ENCODE results near the gene CDK7. TPM values are rescaled to one million over a fixed set of nuclear protein-coding genes. Genes with fewer than 3 reads are reported as not detected.
"Not testable (repeated sequence)": the region's sequence is repeated elsewhere in the genome, so short reads cannot be mapped to it uniquely, and the experiment has no call there.

CDK7 gene
- total RNA-seq, 2 experiments from 2014 or later = 27.5 to 29.1 TPM

- H3K9me3 Mint-ChIP-seq (ENCODE audit: low read depth) = no peaks in the 10 kb centered on the region
- peaks cover 19% of the 10 kb centered on the region for H3K4me1 Mint-ChIP-seq
- no peaks in the 10 kb centered on the region for H3K27me3 Mint-ChIP-seq
- H3K36me3 Mint-ChIP-seq = peaks cover 15% of the 10 kb centered on the region
- CTCF ChIA-PET = interaction anchor here (1.4 kb wide), 1 partner anchor 16 kb away, joined by 4 read pairs; the partner anchor contains the start of gene CDK7
- ATAC-seq = peak; percentile 91
- peak overlapping the region; percentile 98 for H3K4me3 Mint-ChIP-seq
- DNase-seq = peak; percentile 98
- H3K27ac Mint-ChIP-seq = peak overlapping the region; percentile 97
Measured at GRCh38 chr5:69217548-69218526, 16.8 kb upstream of the CDK7 start.

- Mint-ChIP-seq H3K4me3 (no peak overlapping the region), H3K4me1 (peaks cover 19% of the 10 kb centered on the region), H3K9me3 (ENCODE audit: low read depth) (no peaks in the 10 kb centered on the region), H3K27me3 (no peaks in the 10 kb centered on the region), H3K27ac (no peak overlapping the region), H3K36me3 (peaks cover 10% of the 10 kb centered on the region)
- DNase-seq (no peak), ATAC-seq (no peak)
- CTCF ChIA-PET = interaction anchor here (1.0 to 1.6 kb wide), 3 partner anchors 12 to 50 kb away, joined by 3 to 5 read pairs (median 3); no protein-coding TSS in a partner anchor
Measured at GRCh38 chr5:69219939-69220338, 14.7 kb upstream of the CDK7 start.

- CTCF ChIA-PET = interaction anchor here (1.0 to 1.6 kb wide), 3 partner anchors 12 to 51 kb away, joined by 3 to 5 read pairs (median 3); no protein-coding TSS in a partner anchor
- peaks cover 19% of the 10 kb centered on the region for H3K4me1 Mint-ChIP-seq
- not testable (repeated sequence) for H3K36me3 Mint-ChIP-seq; H3K27me3 Mint-ChIP-seq; H3K27ac Mint-ChIP-seq; H3K9me3 Mint-ChIP-seq (ENCODE audit: low read depth); DNase-seq; ATAC-seq; H3K4me3 Mint-ChIP-seq
Measured at GRCh38 chr5:69220371-69220770, 14.3 kb upstream of the CDK7 start.

- not testable (repeated sequence) for DNase-seq; H3K4me3 Mint-ChIP-seq; ATAC-seq; H3K36me3 Mint-ChIP-seq; H3K27ac Mint-ChIP-seq; H3K9me3 Mint-ChIP-seq (ENCODE audit: low read depth); H3K27me3 Mint-ChIP-seq
- CTCF ChIA-PET = interaction anchor here (1.0 kb wide), 1 partner anchor 51 kb away, joined by 3 read pairs; no protein-coding TSS in a partner anchor
- peaks cover 20% of the 10 kb centered on the region for H3K4me1 Mint-ChIP-seq
Measured at GRCh38 chr5:69220833-69221232, 13.9 kb upstream of the CDK7 start.

- ATAC-seq = no peak
- peaks cover 5% of the 10 kb centered on the region for H3K4me1 Mint-ChIP-seq
- no peaks in the 10 kb centered on the region for H3K9me3 Mint-ChIP-seq (ENCODE audit: low read depth)
- no peaks in the 10 kb centered on the region for H3K27me3 Mint-ChIP-seq
- H3K36me3 Mint-ChIP-seq = peaks cover 20% of the 10 kb centered on the region
- CTCF ChIA-PET = interaction anchor here (0.7 kb wide), 1 partner anchor 36 kb away, joined by 3 read pairs; no protein-coding TSS in a partner anchor
- H3K4me3 Mint-ChIP-seq = no peak overlapping the region
- DNase-seq = no peak
- no peak overlapping the region for H3K27ac Mint-ChIP-seq
Measured at GRCh38 chr5:69224520-69224919, 10.2 kb upstream of the CDK7 start.

GRCh38 chr5:69225860-69226259 is 8.8 kb upstream of the CDK7 start:
- CTCF ChIA-PET = no interaction called here
- DNase-seq (no peak), ATAC-seq (no peak)
- Mint-ChIP-seq H3K4me3 (no peak overlapping the region), H3K36me3 (peaks cover 18% of the 10 kb centered on the region), H3K27ac (no peak overlapping the region), H3K4me1 (peaks cover 5% of the 10 kb centered on the region), H3K27me3 (no peaks in the 10 kb centered on the region), H3K9me3 (ENCODE audit: low read depth) (no peaks in the 10 kb centered on the region)

- peaks cover 10% of the 10 kb centered on the region for H3K4me1 Mint-ChIP-seq
- no peak overlapping the region for H3K27ac Mint-ChIP-seq
- ATAC-seq (no peak), DNase-seq (no peak)
- no peaks in the 10 kb centered on the region for H3K27me3 Mint-ChIP-seq
- CTCF ChIA-PET = no interaction called here
- no peaks in the 10 kb centered on the region for H3K9me3 Mint-ChIP-seq (ENCODE audit: low read depth)
- H3K36me3 Mint-ChIP-seq = peaks cover 13% of the 10 kb centered on the region
- H3K4me3 Mint-ChIP-seq = no peak overlapping the region
Measured at GRCh38 chr5:69230181-69230580, 4.5 kb upstream of the CDK7 start.

- Mint-ChIP-seq H3K36me3 (peaks cover 9% of the 10 kb centered on the region), H3K4me3 (no peak overlapping the region), H3K27ac (no peak overlapping the region), H3K9me3 (ENCODE audit: low read depth) (no peaks in the 10 kb centered on the region), H3K4me1 (peaks cover 15% of the 10 kb centered on the region), H3K27me3 (no peaks in the 10 kb centered on the region)
- no peak for ATAC-seq
- CTCF ChIA-PET = no interaction called here
- no peak for DNase-seq
Measured at GRCh38 chr5:69231281-69231680, 3.4 kb upstream of the CDK7 start.

GRCh38 chr5:69231851-69232250 is 2.8 kb upstream of the CDK7 start:
- DNase-seq (no peak), ATAC-seq (no peak)
- Mint-ChIP-seq H3K27ac (no peak overlapping the region), H3K27me3 (no peaks in the 10 kb centered on the region), H3K4me1 (peaks cover 18% of the 10 kb centered on the region), H3K9me3 (ENCODE audit: low read depth) (no peaks in the 10 kb centered on the region), H3K36me3 (peaks cover 11% of the 10 kb centered on the region), H3K4me3 (no peak overlapping the region)
- CTCF ChIA-PET = interaction anchor here (1.2 kb wide), 1 partner anchor 12 kb away, joined by 3 read pairs; no protein-coding TSS in a partner anchor

- H3K4me3 Mint-ChIP-seq = peak overlapping the region; percentile 14
- H3K27ac Mint-ChIP-seq; ATAC-seq; H3K9me3 Mint-ChIP-seq (ENCODE audit: low read depth); CTCF ChIA-PET; DNase-seq; H3K27me3 Mint-ChIP-seq: not testable (repeated sequence)
- peaks cover 36% of the 10 kb centered on the region for H3K4me1 Mint-ChIP-seq
- H3K36me3 Mint-ChIP-seq = peaks cover 31% of the 10 kb centered on the region
Measured at GRCh38 chr5:69236733-69237132, 2.0 kb downstream of the CDK7 start.

- Mint-ChIP-seq H3K27me3 (no peaks in the 10 kb centered on the region), H3K4me1 (peaks cover 39% of the 10 kb centered on the region)
Measured at GRCh38 chr5:69237877-69238276, 3.2 kb downstream of the CDK7 start.

GRCh38 chr5:69238760-69239251 is 4.1 kb downstream of the CDK7 start:
- Mint-ChIP-seq H3K4me3 (no peak overlapping the region), H3K27ac (no peak overlapping the region), H3K9me3 (ENCODE audit: low read depth) (no peaks in the 10 kb centered on the region), H3K27me3 (no peaks in the 10 kb centered on the region), H3K4me1 (peaks cover 39% of the 10 kb centered on the region), H3K36me3 (peaks cover 45% of the 10 kb centered on the region)
- ATAC-seq (no peak), DNase-seq (no peak)
- CTCF ChIA-PET = no interaction called here

More at GRCh38 chr5:69237877-69238276, 3.2 kb downstream of the CDK7 start:
- peaks cover 39% of the 10 kb centered on the region for H3K36me3 Mint-ChIP-seq
- no peaks in the 10 kb centered on the region for H3K9me3 Mint-ChIP-seq (ENCODE audit: low read depth)
- H3K4me3 Mint-ChIP-seq = no peak overlapping the region
- no peak for ATAC-seq
- CTCF ChIA-PET = no interaction called here
- no peak overlapping the region for H3K27ac Mint-ChIP-seq
- no peak for DNase-seq

GRCh38 chr5:69242215-69242927 is 7.7 kb downstream of the CDK7 start:
- Mint-ChIP-seq H3K27me3 (no peaks in the 10 kb centered on the region), H3K9me3 (ENCODE audit: low read depth) (peaks cover 2% of the 10 kb centered on the region), H3K4me3 (no peak overlapping the region), H3K36me3 (peaks cover 60% of the 10 kb centered on the region), H3K27ac (no peak overlapping the region), H3K4me1 (peaks cover 22% of the 10 kb centered on the region)
- CTCF ChIA-PET = no interaction called here
- no peak for ATAC-seq
- no peak for DNase-seq
